ENCODE results near the gene CORIN. TPM values are rescaled to one million over a fixed set of nuclear protein-coding genes. Genes with fewer than 3 reads are reported as not detected.

Gene CORIN
- polyA plus RNA-seq, 1 donor (not counting 4 experiments of a cell fraction or from before 2014, with no cell fraction given) = 0.14 TPM

GRCh38 chr4:47640911-47641310 lies 197.0 kb downstream of the CORIN start:
- H3K4me3 ChIP-seq (ENCODE audit: control insufficient read depth in 2 of 3, extremely low read depth in 1 of 3, insufficient read depth in 2 of 3, low read depth in 1 of 3, low read length in 3 of 3) = no peak overlapping the region
- H2AFZ ChIP-seq (ENCODE audit: control insufficient read depth, low read length) = no peak overlapping the region
- no peaks in the 10 kb centered on the region for H3K9me3 ChIP-seq (ENCODE audit: control insufficient read depth, low read depth, low read length)
- H4K20me1 ChIP-seq (ENCODE audit: control insufficient read depth, extremely low read depth, insufficient read depth, low read length) = no peaks in the 10 kb centered on the region
- H3K36me3 ChIP-seq (ENCODE audit: control insufficient read depth in 2 of 2, extremely low read depth in 1 of 2, insufficient read depth in 2 of 2, low read length in 2 of 2) = no peaks in the 10 kb centered on the region
- no peak overlapping the region for H3K9ac ChIP-seq (ENCODE audit: control insufficient read depth, extremely low read depth, insufficient read depth, low read length)
- no peaks in the 10 kb centered on the region for H3K4me1 ChIP-seq (ENCODE audit: control insufficient read depth, extremely low read depth, insufficient read depth, low read length)
- FAIRE-seq (no peak), DNase-seq (ENCODE audit: low read depth, low spot score) (no peak)
- no peaks in the 10 kb centered on the region for H3K79me2 ChIP-seq (ENCODE audit: control insufficient read depth, insufficient read depth, low read length)
- no peak overlapping the region for H3K27ac ChIP-seq (ENCODE audit: control insufficient read depth, insufficient read depth, low read length)
- H3K9me1 ChIP-seq (ENCODE audit: control insufficient read depth, extremely low read depth, insufficient read depth, low read length) = no peaks in the 10 kb centered on the region
- no peaks in the 10 kb centered on the region for H3K27me3 ChIP-seq (ENCODE audit: control insufficient read depth, extremely low read depth, insufficient read depth, low read length)
- dilution Hi-C loops (cut with MboI; ENCODE audit: extremely low pct_ligation_motif_present, low sequenced_read_pairs) = no loop called here
- TF ChIP-seq CTCF (optimal IDR thresholded peaks at IDR 0.05 in 1 of 3, IDR thresholded peaks at IDR 0.05 in 1 of 3, conservative IDR thresholded peaks at IDR 0.05 in 1 of 3; ENCODE audit: extremely low read depth in 1 of 3, insufficient read depth in 2 of 3, low read length in 3 of 3) = no peak
- no peak for TF ChIP-seq EZH2 (IDR thresholded peaks at IDR 0.05; ENCODE audit: low read length)
- no peak overlapping the region for H3K4me2 ChIP-seq (ENCODE audit: control insufficient read depth, extremely low read depth, insufficient read depth, low read depth, low read length)

- Histone ChIP-seq H3K4me2 (ENCODE audit: control insufficient read depth, extremely low read depth, insufficient read depth, low read depth, low read length) (no peak overlapping the region), H3K9me3 (ENCODE audit: control insufficient read depth, low read depth, low read length) (no peaks in the 10 kb centered on the region), H3K36me3 (ENCODE audit: control insufficient read depth in 2 of 2, extremely low read depth in 1 of 2, insufficient read depth in 2 of 2, low read length in 2 of 2) (no peaks in the 10 kb centered on the region), H3K27me3 (ENCODE audit: control insufficient read depth, extremely low read depth, insufficient read depth, low read length) (no peaks in the 10 kb centered on the region), H3K4me3 (ENCODE audit: control insufficient read depth in 2 of 3, extremely low read depth in 1 of 3, insufficient read depth in 2 of 3, low read depth in 1 of 3, low read length in 3 of 3) (no peak overlapping the region), H3K79me2 (ENCODE audit: control insufficient read depth, insufficient read depth, low read length) (no peaks in the 10 kb centered on the region), H4K20me1 (ENCODE audit: control insufficient read depth, extremely low read depth, insufficient read depth, low read length) (no peaks in the 10 kb centered on the region), H3K4me1 (ENCODE audit: control insufficient read depth, extremely low read depth, insufficient read depth, low read length) (no peaks in the 10 kb centered on the region), H2AFZ (ENCODE audit: control insufficient read depth, low read length) (no peak overlapping the region), H3K9ac (ENCODE audit: control insufficient read depth, extremely low read depth, insufficient read depth, low read length) (no peak overlapping the region), H3K27ac (ENCODE audit: control insufficient read depth, insufficient read depth, low read length) (no peak overlapping the region), H3K9me1 (ENCODE audit: control insufficient read depth, extremely low read depth, insufficient read depth, low read length) (no peaks in the 10 kb centered on the region)
- FAIRE-seq (no peak), DNase-seq (ENCODE audit: low read depth, low spot score) (no peak)
- TF ChIP-seq CTCF (optimal IDR thresholded peaks at IDR 0.05 in 1 of 3, IDR thresholded peaks at IDR 0.05 in 1 of 3, conservative IDR thresholded peaks at IDR 0.05 in 1 of 3; ENCODE audit: extremely low read depth in 1 of 3, insufficient read depth in 2 of 3, low read length in 3 of 3) (no peak), EZH2 (IDR thresholded peaks at IDR 0.05; ENCODE audit: low read length) (no peak)
- dilution Hi-C loops (cut with MboI; ENCODE audit: extremely low pct_ligation_motif_present, low sequenced_read_pairs) = no loop called here
These were observed 198.3 kb downstream of the CORIN start for GRCh38 chr4:47639531-47639930.

All from keratinocyte (primary cell).